Coronary artery (tissue), 2 donors: ENCODE data around the gene ENAH.

ENCODE experiments used
- DNase-seq: peaks from one replicate; pipeline ENCODE4 v3.0.0-alpha.2; 2017; ENCODE audit warnings: low spot score
- H3K27ac ChIP-seq, 2 donors: fragments of 200-600 bp; sonication (generic); one replicate each; pipeline ENCODE4 v1.5.1; 2016 to 2019
- H3K4me3 ChIP-seq: fragments of 200-600 bp; sonication (generic); 2 replicates; pipeline ENCODE4 v1.5.1; 2016; ENCODE audit warnings: mild to moderate bottlenecking, moderate library complexity
- CTCF ChIP-seq: fragments of 200-600 bp; sonication (generic); IDR thresholded peaks from one replicate; pipeline ENCODE4 v1.5.1; 2019; ENCODE audit warnings: antibody characterized with exemption

Gene ENAH

GRCh38 chr1:225471453-225472301 is 181.2 kb downstream of the ENAH start:
- DNase-seq = peak; percentile 71
- no peak for TF ChIP-seq CTCF
- H3K4me3 ChIP-seq = no peak overlapping the region
- no peak overlapping the region for H3K27ac ChIP-seq

GRCh38 chr1:225471109-225471452 is 181.8 kb downstream of the ENAH start:
- H3K4me3 ChIP-seq = no peak overlapping the region
- no peak for TF ChIP-seq CTCF
- peak; percentile 65 for DNase-seq
- H3K27ac ChIP-seq = no peak overlapping the region

GRCh38 chr1:225470211-225471108 is 182.5 kb downstream of the ENAH start:
- no peak overlapping the region for H3K27ac ChIP-seq
- H3K4me3 ChIP-seq = no peak overlapping the region
- TF ChIP-seq CTCF = no peak
- DNase-seq = peak; percentile 63

GRCh38 chr1:225469051-225469450 is 183.9 kb downstream of the ENAH start:
- TF ChIP-seq CTCF = no peak
- H3K27ac ChIP-seq = no peak overlapping the region
- DNase-seq = peak; percentile 35

GRCh38 chr1:225468270-225469020 is 184.5 kb downstream of the ENAH start:
- peak; percentile 52 for DNase-seq
- no peak for TF ChIP-seq CTCF
- no peak overlapping the region for H3K4me3 ChIP-seq
- no peak overlapping the region for H3K27ac ChIP-seq

More at GRCh38 chr1:225469051-225469450, 183.9 kb downstream of the ENAH start:
- no peak overlapping the region for H3K4me3 ChIP-seq

GRCh38 chr1:225467193-225468020 is 185.5 kb downstream of the ENAH start:
- peak overlapping the region; percentile 46 to 87 for H3K27ac ChIP-seq
- no peak for TF ChIP-seq CTCF
- peak overlapping the region; percentile 60 for H3K4me3 ChIP-seq
- DNase-seq = no peak
